ENCODE measurements around the gene RNF208.

- no peak for TF ChIP-seq CTCF (IDR thresholded peaks at IDR 0.05)
- TF ChIP-seq ZFX (IDR thresholded peaks at IDR 0.05; ENCODE audit: borderline replicate concordance), result no peak
Measured at GRCh38 chr9:137202966-137203365, 19.1 kb downstream of the RNF208 start.

Data from 22Rv1 (cell line).